Tibial nerve (tissue), 4 donors: ENCODE results near the gene RNF26. TPM values are rescaled to one million over a fixed set of nuclear protein-coding genes. Genes with fewer than 3 reads are reported as not detected.

Source experiments
- DNase-seq, 2 donors: peaks; one replicate each; pipeline ENCODE4 v3.0.0-alpha.2; 2019; ENCODE audit warnings: low spot score in 2 of 2
- H3K27ac ChIP-seq, 4 donors: fragments of 200-600 bp; sonication (generic) in 3 of 4; one replicate each; pipeline ENCODE4 v1.5.1; 2017 to 2019; ENCODE audit warnings: mild to moderate bottlenecking in 1 of 4
- H3K27me3 ChIP-seq, 2 donors: fragments of 200-600 bp; sonication (generic) in 1 of 2; one replicate each; pipeline versions ENCODE4 v1.5.1 to v1.6.0; 2017 to 2019
- H3K36me3 ChIP-seq, 3 donors: fragments of 200-600 bp; sonication (generic); one replicate each; pipeline ENCODE4 v1.5.1; 2018 to 2019
- H3K4me1 ChIP-seq, 4 donors: fragments of 200-600 bp; sonication (generic) in 3 of 4; one replicate each; pipeline ENCODE4 v1.5.1; 2017 to 2019
- H3K4me3 ChIP-seq, 4 donors: fragments of 200-600 bp; sonication (generic) in 3 of 4; one replicate each; pipeline ENCODE4 v1.5.1; 2017 to 2019; ENCODE audit warnings: mild to moderate bottlenecking in 1 of 4, moderate library complexity in 1 of 4
- H3K9me3 ChIP-seq, 4 donors: fragments of 200-600 bp; sonication (generic) in 3 of 4; one replicate each; pipeline ENCODE4 v1.5.1; 2017 to 2019
- CTCF ChIP-seq, 5 experiments: fragments of 200-600 bp in 3 of 5; fragments of 450-650 bp in 2 of 5; sonication (generic) in 3 of 5; IDR thresholded peaks; one replicate each; pipeline ENCODE4 v1.5.1; 2016 to 2019; ENCODE audit warnings: antibody characterized with exemption in 5 of 5, mild to moderate bottlenecking in 3 of 5, moderate library complexity in 2 of 5
- EP300 ChIP-seq, 2 donors: sonication (generic); formaldehyde crosslinking; IDR thresholded peaks; one replicate each; pipeline ENCODE4 v1.6.1; 2017; ENCODE audit warnings: antibody characterized with exemption in 2 of 2, mild to moderate bottlenecking in 1 of 2
- POLR2A ChIP-seq, 2 donors: fragments of 450-650 bp; IDR thresholded peaks; one replicate each; pipeline ENCODE4 v1.6.1; 2017; ENCODE audit warnings: antibody characterized with exemption in 2 of 2, mild to moderate bottlenecking in 2 of 2, moderate library complexity in 2 of 2
- WGBS, 2 donors: methylation state at CpG; one replicate each; pipeline ENCODE4 v1.1.5; 2018; 5-methylcytosine and 5-hydroxymethylcytosine counted together
- total RNA-seq, 4 donors: library from RNA; depleted of rRNA; stranded (reverse); fragments of >200 nt; gene quantifications; one replicate each; pipeline ENCODE4 v1.1.0, GENCODE V29; 2016

The RNF26 gene
- total RNA-seq, 4 donors from 2014 or later: 13.8 to 19.2 (median 15.9) TPM

DNA sequence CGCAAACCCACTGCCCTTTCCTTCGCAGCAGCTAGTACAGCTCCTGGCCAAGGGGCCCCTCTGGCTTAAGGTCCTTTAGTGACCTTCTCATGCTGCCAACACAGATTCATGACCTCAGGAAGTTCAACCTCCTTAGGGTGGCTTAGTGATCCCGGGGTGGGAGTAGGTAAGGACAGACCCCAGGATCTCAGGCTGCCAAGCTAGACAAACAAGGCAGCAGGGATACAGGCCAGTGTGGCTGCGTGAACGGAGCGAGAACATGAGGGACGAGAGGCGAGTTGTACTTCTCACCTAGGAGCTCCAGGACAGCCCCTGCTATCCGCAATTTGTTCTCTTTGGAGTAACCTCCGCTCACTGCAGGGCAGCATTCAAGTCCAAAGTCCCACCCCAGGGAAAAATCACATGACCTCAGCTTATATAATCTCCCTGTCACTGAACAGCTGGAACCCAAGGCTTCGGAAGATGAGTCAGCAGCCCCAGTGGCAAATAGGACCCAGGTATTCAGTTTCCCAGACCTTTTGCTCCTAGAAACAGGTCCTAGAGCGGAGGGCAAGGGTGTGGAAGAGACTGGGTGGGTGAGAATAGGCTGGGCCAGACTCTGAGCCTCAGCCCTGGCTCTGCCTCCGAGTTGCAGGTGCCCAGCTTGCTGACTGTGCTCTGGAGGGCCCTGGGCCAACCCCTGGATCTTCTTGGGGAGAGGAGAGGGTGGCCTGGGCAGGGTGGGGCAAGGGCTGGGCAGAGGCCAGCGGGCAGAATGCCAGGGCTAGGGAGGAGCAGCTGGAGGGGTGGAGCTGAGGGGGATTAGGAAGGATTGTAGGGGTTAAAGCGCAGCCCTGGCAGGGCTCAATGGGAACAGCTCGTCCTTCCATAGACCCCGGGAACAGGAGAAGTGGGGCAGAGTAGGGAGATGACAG is 34.1 kb downstream of the RNF26 start:
- Histone ChIP-seq H3K36me3 (no peaks in the 10 kb centered on the region), H3K27me3 (peaks cover 0 to 7% of the 10 kb centered on the region in 2 donors), H3K27ac (peak overlapping the region; percentile 26 to 96 (median 74)), H3K4me1 (peaks cover 0 to 95% (median 59%) of the 10 kb centered on the region in 4 donors), H3K9me3 (no peaks in the 10 kb centered on the region), H3K4me3 (no peak overlapping the region)
- TF ChIP-seq CTCF (IDR thresholded peaks at IDR 0.05) (no peak), EP300 (IDR thresholded peaks at IDR 0.05) (peak in 1 of 2 donors; percentile 49), POLR2A (IDR thresholded peaks at IDR 0.05) (no peak)
- DNase-seq: peak in 1 of 2 donors; percentile 40
- WGBS, 2 donors: 55 to 56% methylated on average over 16 to 17 of the region's 17 CpGs

GRCh38 chr11:119369132-119369925 is 35.0 kb downstream of the RNF26 start:
- Histone ChIP-seq H3K36me3 (no peaks in the 10 kb centered on the region), H3K27ac (peak overlapping the region; percentile 26 to 96 (median 60))
- DNase-seq: no peak

GRCh38 chr11:119370486-119371046 is 36.2 kb downstream of the RNF26 start:
- no peak for DNase-seq
- no peak for TF ChIP-seq POLR2A (IDR thresholded peaks at IDR 0.05)
- TF ChIP-seq EP300 (IDR thresholded peaks at IDR 0.05): peak in 1 of 2 donors; percentile 47
- no peaks in the 10 kb centered on the region for H3K9me3 ChIP-seq
- H3K27me3 ChIP-seq: peaks cover 0 to 3% of the 10 kb centered on the region in 2 donors
- peak overlapping the region in 3 of 4 donors; percentile 60 to 96 (median 74) for H3K27ac ChIP-seq
- peaks cover 0 to 96% (median 58%) of the 10 kb centered on the region in 4 donors for H3K4me1 ChIP-seq
- no peak overlapping the region for H3K4me3 ChIP-seq
- H3K36me3 ChIP-seq: no peaks in the 10 kb centered on the region
- 49 to 57% methylated on average over 8 of the region's 8 CpGs for WGBS, 2 donors

More at GRCh38 chr11:119369132-119369925, 35.0 kb downstream of the RNF26 start:
- 68 to 72% methylated on average over 13 of the region's 13 CpGs for WGBS, 2 donors
- Histone ChIP-seq H3K27me3 (peaks cover 0 to 7% of the 10 kb centered on the region in 2 donors), H3K4me1 (peaks cover 0 to 96% (median 56%) of the 10 kb centered on the region in 4 donors), H3K4me3 (no peak overlapping the region), H3K9me3 (no peaks in the 10 kb centered on the region)
- TF ChIP-seq EP300 (IDR thresholded peaks at IDR 0.05) (no peak), CTCF (IDR thresholded peaks at IDR 0.05) (no peak), POLR2A (IDR thresholded peaks at IDR 0.05) (no peak)

GRCh38 chr11:119371067-119371601 is 36.8 kb downstream of the RNF26 start:
- Histone ChIP-seq H3K4me3 (no peak overlapping the region), H3K27ac (peak overlapping the region in 3 of 4 donors; percentile 60 to 96 (median 74)), H3K36me3 (no peaks in the 10 kb centered on the region), H3K27me3 (peaks cover 0 to 3% of the 10 kb centered on the region in 2 donors), H3K4me1 (peaks cover 0 to 100% (median 60%) of the 10 kb centered on the region in 4 donors), H3K9me3 (no peaks in the 10 kb centered on the region)
- DNase-seq: no peak
- TF ChIP-seq EP300 (IDR thresholded peaks at IDR 0.05) (no peak), CTCF (IDR thresholded peaks at IDR 0.05) (no peak), POLR2A (IDR thresholded peaks at IDR 0.05) (no peak)
- 67 to 69% methylated on average over 5 to 8 of the region's 8 CpGs for WGBS, 2 donors

DNA sequence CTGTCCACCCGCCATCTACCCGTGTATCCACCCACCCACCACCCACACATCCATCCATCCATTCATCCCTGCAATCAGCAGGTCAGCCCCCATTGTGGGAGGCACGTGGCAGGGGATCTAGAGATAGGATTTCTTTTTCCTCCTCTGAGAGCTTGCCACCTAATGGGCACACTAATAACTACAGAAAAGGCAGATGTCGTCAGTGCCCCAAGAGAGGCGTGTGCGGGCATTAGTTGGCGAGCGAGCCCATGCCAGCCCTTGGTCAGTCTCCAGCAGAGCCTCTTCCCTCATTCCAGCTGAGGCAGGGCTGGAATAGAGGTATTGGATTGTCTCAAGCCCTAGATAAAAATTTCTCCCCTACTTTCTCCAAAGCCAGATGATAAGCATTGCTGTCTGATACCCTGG is 37.5 kb downstream of the RNF26 start:
- Histone ChIP-seq H3K27me3 (peaks cover 0 to 3% of the 10 kb centered on the region in 2 donors), H3K4me1 (peaks cover 0 to 100% (median 66%) of the 10 kb centered on the region in 4 donors), H3K4me3 (no peak overlapping the region), H3K36me3 (no peaks in the 10 kb centered on the region), H3K27ac (peak overlapping the region in 3 of 4 donors; percentile 31 to 96 (median 60)), H3K9me3 (no peaks in the 10 kb centered on the region)
- WGBS, 2 donors: 34 to 43% methylated on average over 8 of the region's 8 CpGs
- DNase-seq: no peak
- TF ChIP-seq POLR2A (IDR thresholded peaks at IDR 0.05) (no peak), CTCF (IDR thresholded peaks at IDR 0.05) (peak in 4 of 5 experiments; percentile 11 to 29 (median 21)), EP300 (IDR thresholded peaks at IDR 0.05) (no peak)
